PC-3 (cell line): ENCODE measurements around the gene NEFH. TPM values are rescaled to one million over a fixed set of nuclear protein-coding genes. Genes with fewer than 3 reads are reported as not detected.

Experiments used
- ATAC-seq: fragments of 200-7000 bp; cut with Tn5 transposase; 2 replicates; pipeline ENCODE4 v1.9.1; 2020; ENCODE audit warnings: mild to moderate bottlenecking, moderate library complexity
- BruUV-seq: library from RNA; stranded (reverse); fragments of 400-500 nt; replicated peaks from 2 replicates; lab custom pipeline; 2021; lab: Mats Ljungman, UMichigan
- CTCF ChIA-PET: fragments of 300-600 bp; sonication (Branson Sonifier 250); formaldehyde crosslinking; loops from one replicate; lab custom pipeline; 2022; ENCODE audit warnings: antibody characterized with exemption; lab: Charles Lee
- POLR2A ChIA-PET: fragments of 300-600 bp; sonication (Branson Sonifier 250); formaldehyde crosslinking; loops from one replicate; lab custom pipeline; 2022; ENCODE audit warnings: antibody characterized with exemption; ENCODE audit not compliant: unreplicated experiment; lab: Charles Lee
- DNase-seq: peaks from one replicate; pipeline ENCODE4 v3.0.0-alpha.2; 2015
- H2AFZ ChIP-seq: fragments of 300-600 bp; sonication (generic); 2 replicates; pipeline ENCODE4 v1.6.0; 2016; ENCODE audit warnings: antibody characterized with exemption, low read length
- H3F3A ChIP-seq: fragments of 300-600 bp; sonication (generic); one replicate; pipeline ENCODE4 v1.6.0; 2017; ENCODE audit warnings: antibody characterized with exemption, low read length, control low read depth, mild to moderate bottlenecking; ENCODE audit not compliant: unreplicated experiment
- H3K27ac ChIP-seq: fragments of 300-600 bp; sonication (generic); 2 replicates; pipeline ENCODE4 v1.5.1; 2016; ENCODE audit warnings: mild to moderate bottlenecking, low read length
- H3K27me3 ChIP-seq: fragments of 300-600 bp; sonication (generic); 2 replicates; pipeline ENCODE4 v1.6.1; 2016; ENCODE audit warnings: low read length, mixed read lengths
- H3K36me3 ChIP-seq: fragments of 300-600 bp; sonication (generic); 2 replicates; pipeline ENCODE4 v1.6.1; 2016; ENCODE audit warnings: low read depth, mixed run types, low read length, mixed read lengths
- H3K4me1 ChIP-seq: fragments of 300-600 bp; sonication (generic); 2 replicates; pipeline ENCODE4 v1.5.1; 2016; ENCODE audit warnings: low read length; ENCODE audit not compliant: insufficient read depth
- H3K4me2 ChIP-seq: fragments of 300-600 bp; sonication (generic); 2 replicates; pipeline ENCODE4 v1.6.0; 2016; ENCODE audit warnings: low read length
- H3K4me3 ChIP-seq: fragments of 300-600 bp; sonication (generic); 2 replicates; pipeline ENCODE4 v1.5.1; 2016; ENCODE audit warnings: mild to moderate bottlenecking, low read length, mixed read lengths
- H3K79me2 ChIP-seq: fragments of 300-600 bp; sonication (generic); 2 replicates; pipeline ENCODE4 v1.6.1; 2017; ENCODE audit warnings: low read length, mixed read lengths
- H3K9ac ChIP-seq: fragments of 300-600 bp; sonication (generic); 2 replicates; pipeline ENCODE4 v1.6.0; 2016; ENCODE audit warnings: mild to moderate bottlenecking, low read length
- H3K9me2 ChIP-seq: fragments of 300-600 bp; sonication (generic); replicated peaks from 2 replicates; pipeline ENCODE4 v1.6.1; 2016; ENCODE audit warnings: mixed run types, low read length, mixed read lengths
- H3K9me3 ChIP-seq: fragments of 300-600 bp; sonication (generic); 2 replicates; pipeline ENCODE4 v1.6.1; 2016; ENCODE audit warnings: low read length, mixed read lengths
- H4K20me1 ChIP-seq: fragments of 300-600 bp; sonication (generic); 2 replicates; pipeline ENCODE4 v1.6.1; 2016; ENCODE audit warnings: low read length, mixed read lengths
- EZH2 ChIP-seq: fragments of 300-600 bp; sonication (generic); IDR thresholded peaks from one replicate; pipeline ENCODE4 v1.6.1; 2017; ENCODE audit warnings: antibody characterized with exemption, mild to moderate bottlenecking, low read length; ENCODE audit not compliant: unreplicated experiment
- EZH2phosphoT487 ChIP-seq: fragments of 300-600 bp; sonication (generic); IDR thresholded peaks from 2 replicates; pipeline ENCODE4 v1.6.1; 2018; ENCODE audit warnings: mild to moderate bottlenecking, antibody characterized with exemption, low read length, borderline replicate concordance
- intact Hi-C: fragments of 100-400 bp; cut with micrococcal nuclease; formaldehyde crosslinking; loops from 2 replicates; pipeline ENCODE4 v1.9.0; 2023
- total RNA-seq: library from RNA; depleted of rRNA; stranded (reverse); fragments of >200 nt; gene quantifications from 2 replicates; pipeline ENCODE4 v1.2.3, GENCODE V29; 2014
- TF ChIP-seq, protein P1 (sequence below): fragments of 300-600 bp; sonication (generic); conservative IDR thresholded peaks from 2 replicates; pipeline ENCODE4 v1.5.1; 2017; ENCODE audit warnings: antibody characterized with exemption, low read depth, mild to moderate bottlenecking, low read length

Gene NEFH
- total RNA-seq, 1 experiment from 2014 or later = not detected

DNA sequence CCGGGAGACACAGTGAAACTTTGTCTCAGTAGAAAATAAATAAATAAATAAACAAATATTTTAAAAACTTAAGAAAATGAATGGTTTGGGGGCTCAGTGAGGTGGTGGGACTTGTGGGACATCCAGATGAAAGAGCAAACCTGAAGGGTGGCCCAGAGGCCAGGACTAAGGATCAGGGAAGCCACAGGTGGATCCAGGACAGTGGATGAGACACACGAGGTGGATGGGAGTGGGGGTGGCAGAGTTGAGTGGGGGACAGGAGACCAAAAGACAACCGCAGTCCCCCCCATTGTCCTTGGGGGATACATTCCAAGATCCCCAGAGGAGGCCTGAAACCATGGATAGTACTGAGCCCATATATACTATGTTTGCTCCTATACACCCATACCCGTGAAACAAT, 34.5 kb upstream of the NEFH start:
- Histone ChIP-seq H3K79me2 (no peaks in the 10 kb centered on the region), H3K4me1 (no peaks in the 10 kb centered on the region), H3K9me2 (no peaks in the 10 kb centered on the region), H3K4me2 (no peak overlapping the region), H2AFZ (no peak overlapping the region), H3K27ac (no peak overlapping the region), H4K20me1 (no peaks in the 10 kb centered on the region), H3K27me3 (no peaks in the 10 kb centered on the region), H3K9ac (no peak overlapping the region), H3K36me3 (no peaks in the 10 kb centered on the region), H3K9me3 (no peaks in the 10 kb centered on the region), H3K4me3 (no peak overlapping the region), H3F3A (no peaks in the 10 kb centered on the region)
- POLR2A ChIA-PET = no interaction called here
- TF ChIP-seq, protein P1, sequence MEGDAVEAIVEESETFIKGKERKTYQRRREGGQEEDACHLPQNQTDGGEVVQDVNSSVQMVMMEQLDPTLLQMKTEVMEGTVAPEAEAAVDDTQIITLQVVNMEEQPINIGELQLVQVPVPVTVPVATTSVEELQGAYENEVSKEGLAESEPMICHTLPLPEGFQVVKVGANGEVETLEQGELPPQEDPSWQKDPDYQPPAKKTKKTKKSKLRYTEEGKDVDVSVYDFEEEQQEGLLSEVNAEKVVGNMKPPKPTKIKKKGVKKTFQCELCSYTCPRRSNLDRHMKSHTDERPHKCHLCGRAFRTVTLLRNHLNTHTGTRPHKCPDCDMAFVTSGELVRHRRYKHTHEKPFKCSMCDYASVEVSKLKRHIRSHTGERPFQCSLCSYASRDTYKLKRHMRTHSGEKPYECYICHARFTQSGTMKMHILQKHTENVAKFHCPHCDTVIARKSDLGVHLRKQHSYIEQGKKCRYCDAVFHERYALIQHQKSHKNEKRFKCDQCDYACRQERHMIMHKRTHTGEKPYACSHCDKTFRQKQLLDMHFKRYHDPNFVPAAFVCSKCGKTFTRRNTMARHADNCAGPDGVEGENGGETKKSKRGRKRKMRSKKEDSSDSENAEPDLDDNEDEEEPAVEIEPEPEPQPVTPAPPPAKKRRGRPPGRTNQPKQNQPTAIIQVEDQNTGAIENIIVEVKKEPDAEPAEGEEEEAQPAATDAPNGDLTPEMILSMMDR = no peak
- TF ChIP-seq EZH2phosphoT487 = no peak
- no peak for ATAC-seq
- CTCF ChIA-PET = no interaction called here
- intact Hi-C loops = no loop called here
- no TSS peak for BruUV-seq
- DNase-seq = no peak

DNA sequence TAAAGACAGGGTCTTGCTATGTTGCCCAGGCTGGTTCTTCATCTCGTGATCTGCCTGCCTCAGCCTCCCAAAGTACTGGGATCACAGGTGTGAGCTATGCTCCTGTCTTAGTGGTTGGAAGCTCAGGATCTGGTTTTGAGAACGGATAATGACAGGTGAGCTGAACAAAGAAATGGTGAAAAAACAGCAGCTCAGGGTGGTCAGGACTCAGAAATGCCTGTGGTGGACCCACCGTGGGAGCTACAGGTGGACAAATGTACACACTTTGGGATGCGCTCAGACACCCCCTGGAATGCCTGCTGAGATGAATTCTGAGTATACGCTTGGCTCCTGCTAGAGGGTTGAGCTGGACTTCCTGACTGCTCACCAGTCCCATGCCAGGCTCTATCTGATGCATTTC, 32.1 kb upstream of the NEFH start:
- intact Hi-C loops = no loop called here
- no peak overlapping the region for H3K9ac ChIP-seq
- CTCF ChIA-PET = no interaction called here
- H3F3A ChIP-seq = no peaks in the 10 kb centered on the region
- no peaks in the 10 kb centered on the region for H3K27me3 ChIP-seq
- H3K79me2 ChIP-seq = no peaks in the 10 kb centered on the region
- no peak overlapping the region for H2AFZ ChIP-seq
- POLR2A ChIA-PET = no interaction called here
- H3K4me3 ChIP-seq = no peak overlapping the region
- H4K20me1 ChIP-seq = no peaks in the 10 kb centered on the region
- no peaks in the 10 kb centered on the region for H3K4me1 ChIP-seq
- no peaks in the 10 kb centered on the region for H3K9me2 ChIP-seq
- TF ChIP-seq, protein P1 = no peak
- no peak for TF ChIP-seq EZH2phosphoT487
- no peak for TF ChIP-seq EZH2
- H3K9me3 ChIP-seq = no peaks in the 10 kb centered on the region
- ATAC-seq (no peak), DNase-seq (no peak)
- no peak overlapping the region for H3K4me2 ChIP-seq
- H3K36me3 ChIP-seq = no peaks in the 10 kb centered on the region
- no peak overlapping the region for H3K27ac ChIP-seq
- BruUV-seq = no TSS peak

DNA sequence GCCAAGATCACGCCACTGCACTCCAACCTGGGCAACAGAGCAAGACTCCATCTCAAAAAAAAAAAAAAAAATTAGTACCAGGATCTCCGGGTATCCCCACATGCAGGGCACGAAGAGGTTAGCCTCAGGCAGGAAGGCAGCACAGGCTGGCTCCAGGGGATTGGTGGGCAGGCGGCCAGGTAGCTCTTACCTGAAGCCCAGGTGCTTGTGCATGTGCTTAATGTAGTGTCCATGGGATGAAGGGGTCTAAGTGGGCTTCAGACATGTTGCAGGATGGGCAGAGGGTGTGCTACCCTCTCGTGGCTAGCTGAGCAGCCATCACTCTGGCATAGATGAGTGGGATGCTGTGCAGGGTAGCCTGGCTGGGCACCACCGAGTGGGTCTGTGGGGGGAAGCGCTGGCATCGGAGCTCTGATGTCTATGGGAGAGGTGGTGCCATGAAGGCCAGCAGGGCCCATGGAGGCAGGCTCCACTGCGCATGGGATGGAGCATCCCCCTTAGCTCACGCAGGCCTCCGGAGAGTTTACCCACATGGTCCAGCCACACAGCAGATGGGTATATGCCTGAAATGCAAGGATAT, 30.6 kb upstream of the NEFH start:
- Histone ChIP-seq H3K27me3 (no peaks in the 10 kb centered on the region), H2AFZ (no peak overlapping the region), H3K4me1 (no peaks in the 10 kb centered on the region), H3K9me3 (no peaks in the 10 kb centered on the region), H3K4me2 (no peak overlapping the region), H4K20me1 (no peaks in the 10 kb centered on the region), H3K9me2 (no peaks in the 10 kb centered on the region), H3K9ac (no peak overlapping the region), H3K36me3 (no peaks in the 10 kb centered on the region), H3K27ac (no peak overlapping the region), H3F3A (no peaks in the 10 kb centered on the region), H3K4me3 (no peak overlapping the region), H3K79me2 (no peaks in the 10 kb centered on the region)
- TF ChIP-seq EZH2 (no peak), EZH2phosphoT487 (no peak)
- TF ChIP-seq, protein P1 = no peak
- ATAC-seq (no peak), DNase-seq (no peak)
- ChIA-PET CTCF (no interaction called here), POLR2A (no interaction called here)
- no TSS peak for BruUV-seq
- intact Hi-C loops = no loop called here
